Measurements from ENCODE around the gene EXOC1. TPM values are rescaled to one million over a fixed set of nuclear protein-coding genes. Genes with fewer than 3 reads are reported as not detected.
"Not testable (repeated sequence)": the region's sequence is repeated elsewhere in the genome, so short reads cannot be mapped to it uniquely, and the experiment has no call there.

The EXOC1 gene
- total and polyA plus RNA-seq, 9 donors: 14.6 to 32.7 (median 24.1) TPM

- intact Hi-C loops (cut with DNase I): no loop called here
- TF ChIP-seq, protein P1, sequence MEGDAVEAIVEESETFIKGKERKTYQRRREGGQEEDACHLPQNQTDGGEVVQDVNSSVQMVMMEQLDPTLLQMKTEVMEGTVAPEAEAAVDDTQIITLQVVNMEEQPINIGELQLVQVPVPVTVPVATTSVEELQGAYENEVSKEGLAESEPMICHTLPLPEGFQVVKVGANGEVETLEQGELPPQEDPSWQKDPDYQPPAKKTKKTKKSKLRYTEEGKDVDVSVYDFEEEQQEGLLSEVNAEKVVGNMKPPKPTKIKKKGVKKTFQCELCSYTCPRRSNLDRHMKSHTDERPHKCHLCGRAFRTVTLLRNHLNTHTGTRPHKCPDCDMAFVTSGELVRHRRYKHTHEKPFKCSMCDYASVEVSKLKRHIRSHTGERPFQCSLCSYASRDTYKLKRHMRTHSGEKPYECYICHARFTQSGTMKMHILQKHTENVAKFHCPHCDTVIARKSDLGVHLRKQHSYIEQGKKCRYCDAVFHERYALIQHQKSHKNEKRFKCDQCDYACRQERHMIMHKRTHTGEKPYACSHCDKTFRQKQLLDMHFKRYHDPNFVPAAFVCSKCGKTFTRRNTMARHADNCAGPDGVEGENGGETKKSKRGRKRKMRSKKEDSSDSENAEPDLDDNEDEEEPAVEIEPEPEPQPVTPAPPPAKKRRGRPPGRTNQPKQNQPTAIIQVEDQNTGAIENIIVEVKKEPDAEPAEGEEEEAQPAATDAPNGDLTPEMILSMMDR (IDR thresholded peaks at IDR 0.05): no peak
- TF ChIP-seq EP300 (IDR thresholded peaks at IDR 0.05) (no peak), POLR2A (IDR thresholded peaks at IDR 0.05) (no peak)
- H3K9me3 ChIP-seq: no peaks in the 10 kb centered on the region
- no peaks in the 10 kb centered on the region for H3K36me3 ChIP-seq
- whole genome bisulfite sequencing, 3 donors: 92 to 99% (median 99%) methylated on average over 3 of the region's 3 CpGs
- H3K4me1 ChIP-seq (ENCODE audit: insufficient read depth): no peaks in the 10 kb centered on the region
- H3K4me3 ChIP-seq: no peak overlapping the region
- no peak overlapping the region for H3K27ac ChIP-seq
- no peak for DNase-seq
- no peaks in the 10 kb centered on the region for H3K27me3 ChIP-seq
These were observed 79.1 kb downstream of the EXOC1 start for GRCh38 chr4:55932511-55932910.

DNA sequence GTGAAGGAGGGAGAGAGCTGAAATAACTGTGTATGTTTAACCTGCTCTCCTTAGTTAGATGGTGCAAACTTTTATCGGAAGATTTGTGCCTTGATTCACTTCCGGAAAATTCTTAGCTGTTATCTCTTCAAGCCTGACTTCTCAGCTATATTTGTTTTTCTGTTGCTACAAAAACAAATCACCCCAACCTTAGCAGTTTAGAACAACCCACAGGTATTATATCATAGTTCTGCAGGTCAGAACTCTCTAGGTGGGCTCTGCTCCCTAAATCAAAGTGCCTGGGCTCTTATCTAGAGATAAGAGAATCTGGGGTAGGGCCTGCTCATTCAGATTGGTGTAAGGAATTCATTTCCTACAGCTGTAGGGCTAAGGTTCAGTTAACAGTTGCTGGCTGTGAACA is 80.2 kb downstream of the EXOC1 start:
- DNase-seq: no peak
- H3K36me3 ChIP-seq: no peaks in the 10 kb centered on the region
- TF ChIP-seq EP300 (IDR thresholded peaks at IDR 0.05) (no peak), POLR2A (IDR thresholded peaks at IDR 0.05) (no peak)
- TF ChIP-seq, protein P1 (IDR thresholded peaks at IDR 0.05): no peak
- 17 to 34% (median 20%) methylated on average over 2 of the region's 2 CpGs for WGBS, 3 donors
- H3K27me3 ChIP-seq: no peaks in the 10 kb centered on the region
- intact Hi-C loops (cut with DNase I): no loop called here
- H3K4me1 ChIP-seq (ENCODE audit: insufficient read depth): no peaks in the 10 kb centered on the region
- H3K9me3 ChIP-seq: no peaks in the 10 kb centered on the region
- H3K27ac ChIP-seq: no peak overlapping the region
- H3K4me3 ChIP-seq: no peak overlapping the region

GRCh38 chr4:55935907-55936306 is 82.5 kb downstream of the EXOC1 start:
- H3K36me3 ChIP-seq; H3K4me3 ChIP-seq; H3K9me3 ChIP-seq; H3K27me3 ChIP-seq; intact Hi-C loops (cut with DNase I); DNase-seq; H3K4me1 ChIP-seq (ENCODE audit: insufficient read depth); H3K27ac ChIP-seq: not testable (repeated sequence)
- 89 to 96% (median 95%) methylated on average over 6 of the region's 6 CpGs for WGBS, 3 donors

GRCh38 chr4:55938481-55938880 is 85.0 kb downstream of the EXOC1 start:
- H3K27ac ChIP-seq: no peak overlapping the region
- no peak for DNase-seq
- H3K4me3 ChIP-seq: no peak overlapping the region
- H3K36me3 ChIP-seq: no peaks in the 10 kb centered on the region
- intact Hi-C loops (cut with DNase I): no loop called here
- H3K9me3 ChIP-seq: no peaks in the 10 kb centered on the region
- no peaks in the 10 kb centered on the region for H3K27me3 ChIP-seq
- no peaks in the 10 kb centered on the region for H3K4me1 ChIP-seq (ENCODE audit: insufficient read depth)
- TF ChIP-seq POLR2A (IDR thresholded peaks at IDR 0.05) (no peak), EP300 (IDR thresholded peaks at IDR 0.05) (no peak)
- TF ChIP-seq, protein P1 (IDR thresholded peaks at IDR 0.05): no peak
- WGBS, 3 donors: 94 to 98% (median 98%) methylated on average over 1 of the region's 1 CpG

GRCh38 chr4:55939421-55939820 is 86.0 kb downstream of the EXOC1 start:
- no peak for DNase-seq
- H3K9me3 ChIP-seq: no peaks in the 10 kb centered on the region
- no peaks in the 10 kb centered on the region for H3K27me3 ChIP-seq
- H3K36me3 ChIP-seq: no peaks in the 10 kb centered on the region
- H3K27ac ChIP-seq: no peak overlapping the region
- H3K4me1 ChIP-seq (ENCODE audit: insufficient read depth): no peaks in the 10 kb centered on the region
- intact Hi-C loops (cut with DNase I): no loop called here
- TF ChIP-seq, protein P1 (IDR thresholded peaks at IDR 0.05): no peak
- no peak for TF ChIP-seq POLR2A (IDR thresholded peaks at IDR 0.05)
- TF ChIP-seq EP300 (IDR thresholded peaks at IDR 0.05): no peak
- no peak overlapping the region for H3K4me3 ChIP-seq
- 93 to 95% (median 95%) methylated on average over 2 of the region's 2 CpGs for WGBS, 3 donors

Data from ovary (tissue), 9 donors.